ENCODE measurements around the gene OARD1.
"Not testable (repeated sequence)": the region's sequence is repeated elsewhere in the genome, so short reads cannot be mapped to it uniquely, and the experiment has no call there.

The OARD1 gene

GRCh38 chr6:41071923-41072835 is at the start of gene OARD1:
OARD1 (minus strand) TSS chr6:41072356; CDS start chr6:41071634, 722 bp downstream.
- DNase-seq, result peak; percentile 100

- no peak for DNase-seq
These were observed 47.9 kb upstream of the OARD1 start for GRCh38 chr6:41120058-41120457.

- no peak for DNase-seq
These were observed 47.4 kb upstream of the OARD1 start for GRCh38 chr6:41119508-41119907.

- not testable (repeated sequence) for DNase-seq
These were observed 42.9 kb upstream of the OARD1 start for GRCh38 chr6:41115027-41115426.

GRCh38 chr6:41111017-41111416 is 38.9 kb upstream of the OARD1 start:
- DNase-seq, result no peak

- DNase-seq, result no peak
These were observed 31.7 kb upstream of the OARD1 start for GRCh38 chr6:41103847-41104246.

- no peak for DNase-seq
These were observed 28.7 kb upstream of the OARD1 start for GRCh38 chr6:41100871-41101287.

- no peak for DNase-seq
These were observed 26.2 kb upstream of the OARD1 start for GRCh38 chr6:41098366-41098765.

GRCh38 chr6:41097467-41098090 is 25.4 kb upstream of the OARD1 start:
- DNase-seq, result peak; percentile 43

GRCh38 chr6:41093729-41094128 is 21.6 kb upstream of the OARD1 start:
- no peak for DNase-seq

GRCh38 chr6:41092421-41093140 is 20.4 kb upstream of the OARD1 start:
- DNase-seq, result peak; percentile 11

GRCh38 chr6:41090841-41091761 is 18.9 kb upstream of the OARD1 start:
- DNase-seq, result no peak

- DNase-seq, result no peak
These were observed 16.3 kb upstream of the OARD1 start for GRCh38 chr6:41088451-41088850.

GRCh38 chr6:41085182-41085581 is 13.0 kb upstream of the OARD1 start:
- DNase-seq, result no peak

GRCh38 chr6:41083072-41083471 is 10.9 kb upstream of the OARD1 start:
- DNase-seq, result no peak

GRCh38 chr6:41080621-41081020 is 8.5 kb upstream of the OARD1 start:
- no peak for DNase-seq

- DNase-seq, result no peak
These were observed 6.9 kb upstream of the OARD1 start for GRCh38 chr6:41079080-41079479.

GRCh38 chr6:41078101-41078500 is 5.9 kb upstream of the OARD1 start:
- no peak for DNase-seq

- DNase-seq, result no peak
These were observed 5.4 kb upstream of the OARD1 start for GRCh38 chr6:41077536-41077935.

- DNase-seq, result no peak
These were observed 3.8 kb upstream of the OARD1 start for GRCh38 chr6:41075651-41076626.
